CD4-positive, alpha-beta T cell treated with Interleukin-6 at 100 ng/mL for 8 hours (primary cell): ENCODE results near the gene WDR27.
A peak's percentile ranks its signal among the peaks of the same experiment; 100 is the strongest.
"Not testable (repeated sequence)": the region's sequence is repeated elsewhere in the genome, so short reads cannot be mapped to it uniquely, and the experiment has no call there.

ENCODE experiments used
- DNase-seq: peaks from one replicate; pipeline ENCODE4 v3.0.0-alpha.2; 2020; ENCODE audit warnings: mixed read lengths, low spot score

Gene WDR27

GRCh38 chr6:169601129-169601528 lies 100.7 kb downstream of the WDR27 start:
- DNase-seq = not testable (repeated sequence)

- no peak for DNase-seq
Observed at GRCh38 chr6:169592558-169592957, 109.3 kb downstream of the WDR27 start.

GRCh38 chr6:169591616-169592015 lies 110.2 kb downstream of the WDR27 start:
- DNase-seq = no peak

- DNase-seq = no peak
Observed at GRCh38 chr6:169590376-169590939, 111.4 kb downstream of the WDR27 start.

GRCh38 chr6:169589699-169590257 lies 112.1 kb downstream of the WDR27 start:
- DNase-seq = no peak

- DNase-seq = peak; percentile 35
Observed at GRCh38 chr6:169589293-169589692, 112.5 kb downstream of the WDR27 start.

- DNase-seq = no peak
Observed at GRCh38 chr6:169587975-169588374, 113.9 kb downstream of the WDR27 start.

- peak; percentile 33 for DNase-seq
Observed at GRCh38 chr6:169583886-169584541, 117.8 kb downstream of the WDR27 start.

- no peak for DNase-seq
Observed at GRCh38 chr6:169579407-169580111, 122.3 kb downstream of the WDR27 start.

GRCh38 chr6:169577974-169578373 lies 123.9 kb downstream of the WDR27 start:
- DNase-seq = no peak

GRCh38 chr6:169577236-169577635 lies 124.6 kb downstream of the WDR27 start:
- DNase-seq = no peak

GRCh38 chr6:169575821-169576220 lies 126.0 kb downstream of the WDR27 start:
- DNase-seq = no peak

- no peak for DNase-seq
Observed at GRCh38 chr6:169575365-169575764, 126.5 kb downstream of the WDR27 start.

- DNase-seq = no peak
Observed at GRCh38 chr6:169574420-169574819, 127.4 kb downstream of the WDR27 start.

- no peak for DNase-seq
Observed at GRCh38 chr6:169573883-169574282, 127.9 kb downstream of the WDR27 start.

- DNase-seq = no peak
Observed at GRCh38 chr6:169571123-169571962, 130.5 kb downstream of the WDR27 start.

- no peak for DNase-seq
Observed at GRCh38 chr6:169568314-169569087, 133.3 kb downstream of the WDR27 start.

- no peak for DNase-seq
Observed at GRCh38 chr6:169567819-169568218, 134.0 kb downstream of the WDR27 start.

- DNase-seq = no peak
Observed at GRCh38 chr6:169566961-169567750, 134.7 kb downstream of the WDR27 start.

- DNase-seq = no peak
Observed at GRCh38 chr6:169566319-169566718, 135.5 kb downstream of the WDR27 start.
